K562 (cell line): ENCODE results near the gene ZNF644.

Experiments used
- CLOCK ChIP-seq: fragments of 250-450 bp; sonication (Bioruptor Pico); IDR thresholded peaks from 2 replicates; pipeline ENCODE4 v1.4.0; 2020; ENCODE audit warnings: mild to moderate bottlenecking, moderate library complexity, borderline replicate concordance
- E2F6 ChIP-seq, 2 experiments: IDR thresholded peaks; 2 replicates each; pipeline ENCODE4 v1.6.1; 2011; ENCODE audit warnings: borderline replicate concordance in 1 of 2, control low read depth in 1 of 2, low read depth in 1 of 2, low read length in 1 of 2, mild to moderate bottlenecking in 1 of 2, mixed read lengths in 1 of 2, moderate library complexity in 1 of 2; ENCODE audit not compliant: insufficient read depth in 1 of 2, insufficient read length in 1 of 2, poor library complexity in 1 of 2, severe bottlenecking in 1 of 2; ENCODE audit errors: extremely low read depth in 1 of 2
- E4F1 ChIP-seq: fragments of 250-450 bp; sonication (Bioruptor Pico); IDR thresholded peaks from 2 replicates; pipeline ENCODE4 v1.5.0; 2021; ENCODE audit warnings: mild to moderate bottlenecking, borderline replicate concordance
- EP300 ChIP-seq: IDR thresholded peaks from 2 replicates; pipeline ENCODE4 v1.6.1; 2012; ENCODE audit warnings: low read length, improper control_type of control experiment
- FOXJ3 ChIP-seq: sonication (generic); formaldehyde crosslinking; IDR thresholded peaks from 2 replicates; pipeline ENCODE4 v1.4.0; 2020; ENCODE audit warnings: mild to moderate bottlenecking, missing genetic modification reagents
- JUN ChIP-seq, 2 experiments: sonication (generic) in 1 of 2; formaldehyde crosslinking in 1 of 2; IDR thresholded peaks; 2 replicates each; pipeline versions ENCODE4 v1.6.1 to v1.8.0; 2012 to 2022; ENCODE audit warnings: borderline replicate concordance in 2 of 2, mild to moderate bottlenecking in 2 of 2, improper control_type of control experiment in 1 of 2, low read depth in 1 of 2, low read length in 1 of 2, missing genetic modification reagents in 1 of 2
- NFIC ChIP-seq: fragments of 450-650 bp; IDR thresholded peaks from 2 replicates; pipeline ENCODE4 v1.6.1; 2017; ENCODE audit warnings: mild to moderate bottlenecking, inconsistent platforms
- PHF21A ChIP-seq: fragments of 450-650 bp; IDR thresholded peaks from 2 replicates; pipeline ENCODE4 v1.6.1; 2017; ENCODE audit warnings: low read depth, borderline replicate concordance
- REST ChIP-seq, 2 experiments: fragments of 450-650 bp; formaldehyde crosslinking in 1 of 2; IDR thresholded peaks; 2 replicates each; pipeline versions ENCODE4 v1.4.0 to v1.6.1; 2014 to 2020; ENCODE audit warnings: mild to moderate bottlenecking in 2 of 2, borderline replicate concordance in 1 of 2, low read depth in 1 of 2
- SIRT6 ChIP-seq: IDR thresholded peaks from one replicate; pipeline ENCODE4 v1.6.1; 2012; ENCODE audit warnings: low read depth, mild to moderate bottlenecking, control low read depth, inconsistent platforms, low read length, moderate library complexity
- SMARCA4 ChIP-seq: fragments of 450-650 bp; IDR thresholded peaks from 2 replicates; pipeline ENCODE4 v1.6.1; 2016
- ZBTB1 ChIP-seq: sonication (generic); formaldehyde crosslinking; IDR thresholded peaks from 2 replicates; pipeline ENCODE4 v1.8.1; 2023; ENCODE audit warnings: missing genetic modification reagents, low read depth, mild to moderate bottlenecking, borderline replicate concordance
- ZNF143 ChIP-seq: sonication (generic); formaldehyde crosslinking; IDR thresholded peaks from 2 replicates; pipeline ENCODE4 v1.9.0; 2022; ENCODE audit warnings: mild to moderate bottlenecking, missing genetic modification reagents

- TF ChIP-seq ZBTB1 (CRISPR knock-in tag): no peak
- TF ChIP-seq PHF21A: no peak
- TF ChIP-seq REST (IDR thresholded peaks at IDR 0.05; ENCODE audit: borderline replicate concordance): no peak
- TF ChIP-seq REST (CRISPR knock-in tag; IDR thresholded peaks at IDR 0.05; ENCODE audit: low read depth): no peak
- TF ChIP-seq SIRT6: no peak
- TF ChIP-seq SMARCA4: no peak
- no peak for TF ChIP-seq EP300
- TF ChIP-seq E2F6 (IDR thresholded peaks at IDR 0.05; ENCODE audit: borderline replicate concordance in 1 of 2, extremely low read depth in 1 of 2, insufficient read depth in 1 of 2, insufficient read length in 1 of 2, low read depth in 1 of 2, low read length in 1 of 2, poor library complexity in 1 of 2, severe bottlenecking in 1 of 2): no peak
- no peak for TF ChIP-seq JUN (IDR thresholded peaks at IDR 0.05; ENCODE audit: borderline replicate concordance, low read depth, low read length)
- no peak for TF ChIP-seq JUN (CRISPR knock-in tag; IDR thresholded peaks at IDR 0.05; ENCODE audit: borderline replicate concordance)
- no peak for TF ChIP-seq E4F1 (CRISPR knock-in tag)
- no peak for TF ChIP-seq CLOCK
- TF ChIP-seq NFIC: no peak
- no peak for TF ChIP-seq FOXJ3 (CRISPR knock-in tag)
- no peak for TF ChIP-seq ZNF143 (CRISPR knock-in tag)
These were observed 1.3 kb downstream of the ZNF644 start for GRCh38 chr1:91020486-91020885.
